ENCODE results near the gene KDM1B. TPM values are rescaled to one million over a fixed set of nuclear protein-coding genes. Genes with fewer than 3 reads are reported as not detected.

KDM1B gene
- total and polyA plus RNA-seq, 2 experiments from 2014 or later = 3.8 to 9.0 TPM

DNA sequence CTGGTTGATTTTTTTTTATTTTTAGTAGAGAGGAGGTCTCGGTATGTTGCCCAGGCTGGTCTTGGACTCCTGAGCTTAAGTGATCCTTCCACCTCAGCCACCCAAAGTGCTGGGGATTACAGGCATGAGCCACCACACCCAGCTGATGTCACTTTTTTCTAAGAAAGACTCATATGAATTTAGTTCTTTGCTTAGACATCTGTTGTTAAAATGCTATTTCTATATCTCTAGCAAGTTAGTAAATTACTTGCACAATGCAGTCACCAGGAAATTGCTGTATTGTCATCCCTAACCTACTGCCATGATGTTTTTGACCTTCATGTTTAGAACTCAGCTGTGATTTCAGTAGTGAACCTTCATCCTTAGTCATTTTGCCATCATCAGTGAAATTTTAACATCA, 5.7 kb downstream of the KDM1B start (continued):
- TF ChIP-seq, protein P1, sequence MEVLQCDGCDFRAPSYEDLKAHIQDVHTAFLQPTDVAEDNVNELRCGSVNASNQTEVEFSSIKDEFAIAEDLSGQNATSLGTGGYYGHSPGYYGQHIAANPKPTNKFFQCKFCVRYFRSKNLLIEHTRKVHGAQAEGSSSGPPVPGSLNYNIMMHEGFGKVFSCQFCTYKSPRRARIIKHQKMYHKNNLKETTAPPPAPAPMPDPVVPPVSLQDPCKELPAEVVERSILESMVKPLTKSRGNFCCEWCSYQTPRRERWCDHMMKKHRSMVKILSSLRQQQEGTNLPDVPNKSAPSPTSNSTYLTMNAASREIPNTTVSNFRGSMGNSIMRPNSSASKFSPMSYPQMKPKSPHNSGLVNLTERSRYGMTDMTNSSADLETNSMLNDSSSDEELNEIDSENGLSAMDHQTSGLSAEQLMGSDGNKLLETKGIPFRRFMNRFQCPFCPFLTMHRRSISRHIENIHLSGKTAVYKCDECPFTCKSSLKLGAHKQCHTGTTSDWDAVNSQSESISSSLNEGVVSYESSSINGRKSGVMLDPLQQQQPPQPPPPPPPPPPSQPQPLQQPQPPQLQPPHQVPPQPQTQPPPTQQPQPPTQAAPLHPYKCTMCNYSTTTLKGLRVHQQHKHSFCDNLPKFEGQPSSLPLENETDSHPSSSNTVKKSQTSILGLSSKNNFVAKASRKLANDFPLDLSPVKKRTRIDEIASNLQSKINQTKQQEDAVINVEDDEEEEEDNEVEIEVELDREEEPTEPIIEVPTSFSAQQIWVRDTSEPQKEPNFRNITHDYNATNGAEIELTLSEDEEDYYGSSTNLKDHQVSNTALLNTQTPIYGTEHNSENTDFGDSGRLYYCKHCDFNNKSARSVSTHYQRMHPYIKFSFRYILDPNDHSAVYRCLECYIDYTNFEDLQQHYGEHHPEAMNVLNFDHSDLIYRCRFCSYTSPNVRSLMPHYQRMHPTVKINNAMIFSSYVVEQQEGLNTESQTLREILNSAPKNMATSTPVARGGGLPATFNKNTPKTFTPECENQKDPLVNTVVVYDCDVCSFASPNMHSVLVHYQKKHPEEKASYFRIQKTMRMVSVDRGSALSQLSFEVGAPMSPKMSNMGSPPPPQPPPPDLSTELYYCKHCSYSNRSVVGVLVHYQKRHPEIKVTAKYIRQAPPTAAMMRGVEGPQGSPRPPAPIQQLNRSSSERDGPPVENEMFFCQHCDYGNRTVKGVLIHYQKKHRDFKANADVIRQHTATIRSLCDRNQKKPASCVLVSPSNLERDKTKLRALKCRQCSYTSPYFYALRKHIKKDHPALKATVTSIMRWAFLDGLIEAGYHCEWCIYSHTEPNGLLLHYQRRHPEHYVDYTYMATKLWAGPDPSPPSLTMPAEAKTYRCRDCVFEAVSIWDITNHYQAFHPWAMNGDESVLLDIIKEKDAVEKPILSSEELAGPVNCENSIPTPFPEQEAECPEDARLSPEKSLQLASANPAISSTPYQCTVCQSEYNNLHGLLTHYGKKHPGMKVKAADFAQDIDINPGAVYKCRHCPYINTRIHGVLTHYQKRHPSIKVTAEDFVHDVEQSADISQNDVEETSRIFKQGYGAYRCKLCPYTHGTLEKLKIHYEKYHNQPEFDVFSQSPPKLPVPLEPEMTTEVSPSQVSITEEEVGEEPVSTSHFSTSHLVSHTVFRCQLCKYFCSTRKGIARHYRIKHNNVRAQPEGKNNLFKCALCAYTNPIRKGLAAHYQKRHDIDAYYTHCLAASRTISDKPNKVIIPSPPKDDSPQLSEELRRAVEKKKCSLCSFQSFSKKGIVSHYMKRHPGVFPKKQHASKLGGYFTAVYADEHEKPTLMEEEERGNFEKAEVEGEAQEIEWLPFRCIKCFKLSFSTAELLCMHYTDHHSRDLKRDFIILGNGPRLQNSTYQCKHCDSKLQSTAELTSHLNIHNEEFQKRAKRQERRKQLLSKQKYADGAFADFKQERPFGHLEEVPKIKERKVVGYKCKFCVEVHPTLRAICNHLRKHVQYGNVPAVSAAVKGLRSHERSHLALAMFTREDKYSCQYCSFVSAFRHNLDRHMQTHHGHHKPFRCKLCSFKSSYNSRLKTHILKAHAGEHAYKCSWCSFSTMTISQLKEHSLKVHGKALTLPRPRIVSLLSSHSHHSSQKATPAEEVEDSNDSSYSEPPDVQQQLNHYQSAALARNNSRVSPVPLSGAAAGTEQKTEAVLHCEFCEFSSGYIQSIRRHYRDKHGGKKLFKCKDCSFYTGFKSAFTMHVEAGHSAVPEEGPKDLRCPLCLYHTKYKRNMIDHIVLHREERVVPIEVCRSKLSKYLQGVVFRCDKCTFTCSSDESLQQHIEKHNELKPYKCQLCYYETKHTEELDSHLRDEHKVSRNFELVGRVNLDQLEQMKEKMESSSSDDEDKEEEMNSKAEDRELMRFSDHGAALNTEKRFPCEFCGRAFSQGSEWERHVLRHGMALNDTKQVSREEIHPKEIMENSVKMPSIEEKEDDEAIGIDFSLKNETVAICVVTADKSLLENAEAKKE (CRISPR knock-in tag; IDR thresholded peaks at IDR 0.05) = no peak
- TF ChIP-seq ZNF331 (CRISPR knock-in tag; IDR thresholded peaks at IDR 0.05; ENCODE audit: low read depth) (no peak), CREB1 (CRISPR knock-in tag; IDR thresholded peaks at IDR 0.05; ENCODE audit: low read depth) (no peak), EZH2 (IDR thresholded peaks at IDR 0.05; ENCODE audit: low read depth, unreplicated experiment) (no peak), STAT1 (IDR thresholded peaks at IDR 0.05; ENCODE audit: unreplicated experiment) (no peak), POLR2AphosphoS5 (IDR thresholded peaks at IDR 0.05; ENCODE audit: low read depth) (no peak)
- TF ChIP-seq, protein P2, sequence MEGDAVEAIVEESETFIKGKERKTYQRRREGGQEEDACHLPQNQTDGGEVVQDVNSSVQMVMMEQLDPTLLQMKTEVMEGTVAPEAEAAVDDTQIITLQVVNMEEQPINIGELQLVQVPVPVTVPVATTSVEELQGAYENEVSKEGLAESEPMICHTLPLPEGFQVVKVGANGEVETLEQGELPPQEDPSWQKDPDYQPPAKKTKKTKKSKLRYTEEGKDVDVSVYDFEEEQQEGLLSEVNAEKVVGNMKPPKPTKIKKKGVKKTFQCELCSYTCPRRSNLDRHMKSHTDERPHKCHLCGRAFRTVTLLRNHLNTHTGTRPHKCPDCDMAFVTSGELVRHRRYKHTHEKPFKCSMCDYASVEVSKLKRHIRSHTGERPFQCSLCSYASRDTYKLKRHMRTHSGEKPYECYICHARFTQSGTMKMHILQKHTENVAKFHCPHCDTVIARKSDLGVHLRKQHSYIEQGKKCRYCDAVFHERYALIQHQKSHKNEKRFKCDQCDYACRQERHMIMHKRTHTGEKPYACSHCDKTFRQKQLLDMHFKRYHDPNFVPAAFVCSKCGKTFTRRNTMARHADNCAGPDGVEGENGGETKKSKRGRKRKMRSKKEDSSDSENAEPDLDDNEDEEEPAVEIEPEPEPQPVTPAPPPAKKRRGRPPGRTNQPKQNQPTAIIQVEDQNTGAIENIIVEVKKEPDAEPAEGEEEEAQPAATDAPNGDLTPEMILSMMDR (conservative IDR thresholded peaks at IDR 0.05; ENCODE audit: low read depth in 2 of 2) = no peak
- TF ChIP-seq, protein P3, sequence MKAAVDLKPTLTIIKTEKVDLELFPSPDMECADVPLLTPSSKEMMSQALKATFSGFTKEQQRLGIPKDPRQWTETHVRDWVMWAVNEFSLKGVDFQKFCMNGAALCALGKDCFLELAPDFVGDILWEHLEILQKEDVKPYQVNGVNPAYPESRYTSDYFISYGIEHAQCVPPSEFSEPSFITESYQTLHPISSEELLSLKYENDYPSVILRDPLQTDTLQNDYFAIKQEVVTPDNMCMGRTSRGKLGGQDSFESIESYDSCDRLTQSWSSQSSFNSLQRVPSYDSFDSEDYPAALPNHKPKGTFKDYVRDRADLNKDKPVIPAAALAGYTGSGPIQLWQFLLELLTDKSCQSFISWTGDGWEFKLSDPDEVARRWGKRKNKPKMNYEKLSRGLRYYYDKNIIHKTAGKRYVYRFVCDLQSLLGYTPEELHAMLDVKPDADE (IDR thresholded peaks at IDR 0.05) = no peak

Measured in GM23338 (cell line).